Ammon's horn (tissue), 1 donor: ENCODE measurements around the gene DUSP5.
A peak's percentile ranks its signal among the peaks of the same experiment; 100 is the strongest.

ENCODE experiments used
- DNase-seq: peaks from one replicate; pipeline ENCODE4 v3.0.0-alpha.2; 2016; ENCODE audit warnings: low spot score

Gene DUSP5

GRCh38 chr10:110480387-110480786 lies 17.3 kb upstream of the DUSP5 start:
- DNase-seq, result no peak

DNA sequence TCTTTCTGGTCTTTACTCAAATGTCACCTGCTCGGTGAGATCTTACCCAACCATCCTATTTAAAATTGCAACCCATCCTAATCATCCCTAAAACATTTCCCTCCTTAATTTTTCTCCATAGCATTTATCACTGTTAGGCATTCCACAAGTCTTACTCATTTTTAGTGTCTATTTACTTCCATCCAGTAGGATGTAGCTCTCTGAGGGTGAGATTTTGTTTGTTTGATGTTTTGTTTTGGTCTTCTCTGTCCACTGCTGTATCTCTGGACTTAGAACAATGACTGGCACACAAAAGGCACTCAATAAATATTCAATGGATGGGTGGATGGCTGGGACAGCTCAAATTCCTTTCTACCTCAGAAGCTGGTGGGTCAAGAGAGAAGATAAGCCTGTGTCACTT lies 15.8 kb upstream of the DUSP5 start:
- no peak for DNase-seq

- DNase-seq, result no peak
Measured at GRCh38 chr10:110483633-110484032, 14.1 kb upstream of the DUSP5 start.

- no peak for DNase-seq
Measured at GRCh38 chr10:110485541-110485940, 12.2 kb upstream of the DUSP5 start.

- DNase-seq, result no peak
Measured at GRCh38 chr10:110486680-110487410, 10.9 kb upstream of the DUSP5 start.

- no peak for DNase-seq
Measured at GRCh38 chr10:110487411-110488331, 10.0 kb upstream of the DUSP5 start.

DNA sequence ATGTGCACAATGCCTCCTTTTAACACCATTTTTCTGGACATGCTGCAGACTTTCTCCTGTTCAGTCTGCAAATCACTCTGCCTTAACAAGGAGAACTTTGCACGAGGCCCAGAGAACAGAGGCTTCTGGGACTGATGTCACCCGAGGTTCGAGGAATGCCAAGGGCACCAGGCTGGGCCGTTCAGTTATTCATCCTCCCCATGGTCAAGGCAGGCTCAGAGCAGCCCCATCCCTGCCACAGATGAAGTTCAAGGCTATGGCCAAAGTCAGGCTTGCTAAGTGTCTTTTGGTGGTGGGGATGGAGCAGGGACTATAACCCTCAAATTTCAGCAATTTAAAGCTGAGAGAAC lies 9.4 kb upstream of the DUSP5 start:
- DNase-seq, result no peak

- no peak for DNase-seq
Measured at GRCh38 chr10:110488940-110489339, 8.8 kb upstream of the DUSP5 start.

GRCh38 chr10:110490640-110491039 lies 7.1 kb upstream of the DUSP5 start:
- DNase-seq, result no peak

DNA sequence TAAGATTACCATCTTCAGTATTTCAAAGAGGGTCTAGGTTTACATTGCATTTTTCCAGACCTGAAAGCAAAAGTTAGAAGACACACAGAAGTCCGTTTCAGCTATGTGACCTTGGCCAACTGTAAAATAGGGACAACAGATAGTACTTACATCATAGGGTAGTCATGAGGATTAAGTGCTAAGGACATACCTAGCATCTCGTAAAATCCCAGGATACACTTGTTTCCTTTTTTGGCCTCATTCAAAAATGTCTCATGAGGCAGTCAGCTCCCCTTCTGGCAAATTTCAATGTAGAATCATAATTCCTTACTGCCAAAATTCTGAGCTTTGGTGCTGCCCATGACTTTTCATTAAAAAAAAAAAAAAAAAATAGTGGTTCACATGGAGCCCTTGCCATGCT lies 6.4 kb upstream of the DUSP5 start:
- no peak for DNase-seq

DNA sequence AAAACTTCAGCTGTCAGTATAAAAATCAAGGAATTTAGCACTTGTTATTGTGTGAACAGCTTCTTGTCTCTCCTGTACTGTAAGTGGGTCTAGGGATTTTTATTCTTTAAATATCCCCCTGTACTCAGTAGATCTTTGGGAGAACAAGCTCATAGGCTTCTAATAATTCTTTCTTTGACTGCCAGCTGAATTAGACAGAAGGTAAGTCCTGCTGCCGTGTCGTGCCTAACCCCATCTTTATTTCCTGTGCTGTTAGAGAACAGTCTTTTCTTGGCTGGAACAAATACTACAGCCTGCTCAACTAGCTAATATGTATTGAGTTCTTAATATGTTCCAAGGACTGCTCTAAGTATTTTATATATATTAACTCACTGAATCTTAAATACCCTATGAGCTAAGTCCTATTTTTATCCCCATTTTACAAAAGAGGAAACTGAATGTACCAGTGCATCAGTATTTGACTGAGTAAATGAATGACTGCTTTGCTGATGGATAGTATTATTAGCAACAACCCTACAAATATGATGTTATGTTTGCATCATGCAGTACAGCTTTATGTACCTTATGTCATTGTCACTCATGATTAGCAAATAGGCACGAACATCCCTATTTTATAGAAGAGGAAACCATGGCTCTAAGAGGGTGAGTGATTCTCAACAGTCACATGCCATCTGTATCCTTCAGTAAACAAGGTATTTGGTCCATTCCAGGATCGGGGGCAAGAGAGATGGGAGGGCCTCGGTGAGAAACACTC lies 5.5 kb upstream of the DUSP5 start:
- no peak for DNase-seq

DNA sequence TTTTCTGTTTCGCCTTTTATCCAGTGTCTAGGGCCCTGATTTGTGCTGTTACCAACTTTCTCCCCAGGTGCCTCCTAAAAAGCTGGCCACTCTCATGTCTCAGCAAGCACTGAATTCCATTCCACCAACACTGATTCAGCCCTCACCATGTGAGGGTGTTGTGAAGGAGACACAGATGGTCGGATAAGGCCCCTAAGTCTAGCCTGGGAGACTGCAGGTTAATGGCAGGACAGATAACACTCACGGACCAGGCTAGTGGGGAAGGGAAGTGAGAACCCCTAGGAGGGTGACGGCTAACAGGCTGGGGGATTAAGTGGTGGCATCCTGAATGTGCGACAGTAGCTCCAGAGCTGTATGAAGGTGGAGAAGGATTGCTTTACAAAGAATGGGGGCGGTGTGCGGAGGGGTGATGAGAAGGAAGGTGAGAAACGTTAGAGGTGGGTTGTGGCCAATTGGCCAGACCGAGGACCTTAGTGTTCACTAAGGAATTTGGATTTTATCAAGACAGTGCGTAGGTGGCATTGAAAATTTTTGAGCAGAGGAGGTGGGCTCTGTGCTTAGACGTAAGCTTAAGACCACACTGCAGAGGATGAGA lies 3.8 kb upstream of the DUSP5 start:
- no peak for DNase-seq

DNA sequence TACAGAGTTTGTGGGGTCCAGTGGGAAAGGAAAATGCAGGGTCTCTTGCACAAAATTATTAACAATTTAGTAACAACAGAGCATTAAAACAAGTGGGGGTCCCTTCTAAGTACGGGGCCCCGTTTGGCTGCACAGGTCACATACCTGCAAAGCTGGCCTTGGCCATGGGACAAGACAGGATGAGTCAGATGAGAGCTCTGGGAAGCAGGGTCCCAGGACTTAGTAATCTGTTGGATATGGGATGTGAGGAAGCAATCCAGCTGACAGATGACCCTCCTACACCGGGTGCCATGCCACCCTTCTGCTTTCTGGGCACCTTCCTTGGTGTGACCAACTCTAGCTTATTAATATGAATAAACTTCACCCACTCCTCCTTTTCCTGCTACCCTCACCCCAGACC lies 3.2 kb upstream of the DUSP5 start:
- no peak for DNase-seq

- DNase-seq, result peak; percentile 64
Measured at GRCh38 chr10:110495731-110496552, 1.8 kb upstream of the DUSP5 start.

DNA sequence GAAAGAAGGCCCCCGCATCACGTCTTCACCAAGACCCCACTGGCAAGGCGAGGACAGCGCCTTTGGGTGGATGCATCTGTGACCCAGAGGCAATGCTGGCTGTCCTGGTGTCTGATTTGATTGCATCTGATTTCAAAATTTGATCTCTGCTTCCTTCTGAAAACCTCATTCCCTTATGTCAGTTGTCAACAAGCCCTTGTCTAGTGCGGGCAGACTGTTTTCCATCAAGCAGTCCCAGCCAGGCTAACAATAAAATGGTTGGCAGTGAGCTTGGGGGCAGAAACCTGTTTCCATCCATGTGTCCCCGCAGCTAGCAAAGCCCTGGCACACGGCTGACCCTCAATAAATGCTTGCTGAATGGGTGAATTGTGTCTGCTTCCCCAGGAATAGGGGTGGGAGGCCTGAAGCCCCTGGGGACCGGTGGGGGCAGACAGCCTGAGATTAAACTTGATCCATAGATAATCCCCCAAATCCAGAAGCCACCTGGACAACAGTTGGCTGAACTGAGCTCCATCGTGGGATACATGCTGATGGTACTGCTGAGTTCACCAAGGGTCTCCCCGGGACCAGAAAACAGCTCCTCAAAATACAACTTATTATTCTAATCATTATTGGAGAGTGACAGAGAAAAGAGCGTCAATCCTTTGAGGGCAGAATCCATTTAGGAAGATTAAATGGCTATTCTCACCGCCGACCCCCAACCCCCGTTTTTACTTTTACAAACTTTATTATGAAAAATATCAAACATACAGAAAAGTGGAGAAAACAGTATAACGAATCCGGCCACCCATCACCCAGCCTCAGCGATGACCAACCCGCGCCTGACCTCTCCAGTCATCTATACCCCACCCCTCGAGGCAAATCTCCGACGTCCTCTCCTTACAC lies 912 bp upstream of the DUSP5 start:
- peak; percentile 32 for DNase-seq

DNA sequence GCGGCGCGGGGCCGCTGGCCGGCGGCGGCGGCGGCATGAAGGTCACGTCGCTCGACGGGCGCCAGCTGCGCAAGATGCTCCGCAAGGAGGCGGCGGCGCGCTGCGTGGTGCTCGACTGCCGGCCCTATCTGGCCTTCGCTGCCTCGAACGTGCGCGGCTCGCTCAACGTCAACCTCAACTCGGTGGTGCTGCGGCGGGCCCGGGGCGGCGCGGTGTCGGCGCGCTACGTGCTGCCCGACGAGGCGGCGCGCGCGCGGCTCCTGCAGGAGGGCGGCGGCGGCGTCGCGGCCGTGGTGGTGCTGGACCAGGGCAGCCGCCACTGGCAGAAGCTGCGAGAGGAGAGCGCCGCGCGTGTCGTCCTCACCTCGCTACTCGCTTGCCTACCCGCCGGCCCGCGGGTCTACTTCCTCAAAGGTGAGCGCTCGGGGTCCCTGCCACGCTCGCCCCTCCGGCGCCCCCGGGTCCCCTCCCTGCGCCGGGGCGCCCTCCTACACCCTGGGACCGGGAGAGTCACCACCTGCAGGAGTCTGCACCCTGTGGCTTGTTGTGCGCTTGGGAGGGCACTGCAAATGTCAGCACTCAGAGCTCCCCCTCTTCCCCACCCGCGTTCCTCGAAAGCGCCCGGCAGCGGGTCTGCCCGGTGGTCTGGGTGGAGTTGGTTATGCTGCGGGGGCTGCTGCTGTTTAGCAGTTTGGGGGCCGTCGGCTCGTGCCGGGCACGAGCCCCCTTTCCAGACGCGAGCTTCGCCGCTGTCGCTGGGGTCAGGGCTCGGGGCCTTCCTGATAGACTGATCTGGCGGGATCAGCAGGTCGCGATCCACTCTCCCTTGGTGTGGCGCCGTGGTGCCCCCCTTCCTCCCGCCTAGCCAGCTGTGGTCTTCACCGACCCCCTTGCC lies 627 bp downstream of the DUSP5 start:
- peak; percentile 51 for DNase-seq

DNA sequence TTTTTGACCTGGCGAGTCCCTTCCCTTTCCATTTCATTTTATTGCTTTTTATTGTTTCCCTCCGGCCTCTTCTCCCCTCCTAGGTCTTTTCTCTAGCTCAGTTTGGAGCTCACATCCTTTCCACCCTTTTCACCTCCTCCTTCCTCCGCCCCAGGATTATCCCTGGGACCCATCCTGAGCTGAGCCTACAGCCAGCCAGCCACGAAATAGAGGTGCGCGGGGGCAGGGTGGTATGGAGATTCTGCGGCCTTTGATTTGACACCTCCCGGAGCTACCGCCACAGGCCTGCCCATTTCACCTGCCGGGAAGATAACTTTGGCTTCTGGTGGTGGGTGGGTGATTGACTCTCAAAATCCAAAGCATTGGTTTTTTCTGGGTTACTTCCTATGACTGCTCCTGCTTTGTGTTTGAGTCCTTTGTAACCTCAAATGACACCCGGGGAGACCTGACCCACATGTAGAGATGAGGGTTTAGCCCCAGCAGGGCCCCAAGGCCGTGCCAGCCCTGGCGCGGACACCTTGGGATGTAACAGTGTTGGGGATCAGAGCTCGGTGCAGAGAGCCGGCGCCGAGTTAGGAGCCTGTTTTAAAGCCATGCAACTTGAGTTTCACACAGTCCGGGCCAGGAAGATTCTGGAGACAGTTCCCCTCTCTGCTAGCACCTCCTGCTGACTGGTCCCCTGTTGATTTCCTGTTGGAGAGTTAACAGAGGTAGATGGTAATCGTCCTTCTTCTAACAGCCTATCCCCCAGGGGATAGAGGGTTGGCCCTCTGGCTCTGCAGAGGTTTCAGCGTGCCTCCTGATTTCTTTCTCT lies 1.5 kb downstream of the DUSP5 start:
- no peak for DNase-seq

DNA sequence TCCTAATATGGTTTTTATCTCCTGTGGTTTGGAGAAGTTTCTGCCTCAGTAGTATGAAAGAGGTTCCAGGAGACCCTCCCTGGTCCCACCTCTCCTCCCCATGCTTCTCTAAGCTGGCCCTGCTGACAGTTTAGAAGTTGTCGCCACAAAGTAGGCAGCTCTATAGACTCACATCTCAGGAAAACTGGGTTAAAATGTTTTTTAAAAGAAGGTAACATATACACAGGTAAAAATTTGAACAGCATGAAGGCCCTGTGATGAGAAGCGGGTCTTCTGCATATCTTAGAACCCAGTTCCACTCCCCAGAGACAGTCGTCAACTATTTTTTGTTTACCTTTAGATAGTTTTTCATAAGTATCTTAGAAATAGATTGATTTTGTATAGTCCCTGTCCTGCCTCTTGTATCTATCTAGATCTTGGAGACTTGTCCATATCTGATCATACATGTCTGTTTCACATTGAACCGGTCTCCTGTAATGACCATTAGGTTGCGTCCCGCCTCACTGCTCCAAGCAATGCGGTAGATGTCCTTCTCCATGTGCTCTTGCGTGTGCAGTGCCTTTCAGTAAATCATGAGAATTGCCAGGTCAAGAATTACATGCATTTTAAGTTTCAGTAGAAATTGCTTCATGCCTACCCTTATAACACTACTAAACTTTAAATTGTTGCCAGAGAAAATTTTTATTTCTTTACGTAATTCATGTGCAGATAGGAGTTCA lies 2.2 kb downstream of the DUSP5 start:
- DNase-seq, result no peak
